BLaER1 treated with 17β-estradiol and CSF1 and Interleukin-3, amounts not matched to agents 10 nM and 100 nM (cell line): ENCODE results near the gene ATRIP.
"Not testable (repeated sequence)": the region's sequence is repeated elsewhere in the genome, so short reads cannot be mapped to it uniquely, and the experiment has no call there.

Experiments used
- H3K27ac ChIP-seq, 11 experiments: shearing (Covaris generic); formaldehyde crosslinking; 2 replicates each; pipeline ENCODE4 v1.8.1; 2022
- H3K27me3 ChIP-seq, 11 experiments: shearing (Covaris generic); formaldehyde crosslinking; 2 replicates each; pipeline ENCODE4 v1.8.1; 2022
- H3K36me3 ChIP-seq, 11 experiments: shearing (Covaris generic); formaldehyde crosslinking; 2 replicates each; pipeline ENCODE4 v1.8.1; 2022
- H3K4me1 ChIP-seq, 10 experiments: shearing (Covaris generic); formaldehyde crosslinking; 2 replicates each; pipeline ENCODE4 v1.8.1; 2022
- H3K4me2 ChIP-seq, 11 experiments: shearing (Covaris generic); formaldehyde crosslinking; 2 replicates each; pipeline ENCODE4 v1.8.1; 2022
- H3K4me3 ChIP-seq, 10 experiments: shearing (Covaris generic); formaldehyde crosslinking; 2 replicates each; pipeline ENCODE4 v1.8.1; 2022
- H3K9ac ChIP-seq, 11 experiments: shearing (Covaris generic); formaldehyde crosslinking; 2 replicates each; pipeline ENCODE4 v1.8.1; 2022
- H3K9me3 ChIP-seq, 11 experiments: shearing (Covaris generic); formaldehyde crosslinking; replicated peaks in 1 of 11; 2 replicates each; pipeline ENCODE4 v1.8.1; 2022
- H4K20me1 ChIP-seq, 11 experiments: shearing (Covaris generic); formaldehyde crosslinking; 2 replicates each; pipeline ENCODE4 v1.8.1; 2022
- Cebpa-rat ChIP-seq, 11 experiments: shearing (Covaris generic); IDR thresholded peaks; 2 replicates each; pipeline ENCODE4 v1.8.1; 2022

ATRIP gene

GRCh38 chr3:48472673-48472922, 26.1 kb downstream of the ATRIP start:
- H3K4me3 ChIP-seq: peak overlapping the region; percentile 60 to 75 (median 70)

GRCh38 chr3:48472923-48473616, 26.5 kb downstream of the ATRIP start:
- Histone ChIP-seq H3K9ac (peak overlapping the region; percentile 83 to 92 (median 87)), H3K4me2 (peak overlapping the region; percentile 91 to 100 (median 96)), H3K4me3 (peak overlapping the region; percentile 60 to 75 (median 70)), H3K9me3 (no peaks in the 10 kb centered on the region), H3K27me3 (no peaks in the 10 kb centered on the region), H3K4me1 (peaks cover 71 to 94% (median 85%) of the 10 kb centered on the region in 10 experiments), H3K36me3 (peaks cover 17 to 53% (median 26%) of the 10 kb centered on the region in 11 experiments), H3K27ac (peak overlapping the region; percentile 73 to 97 (median 91)), H4K20me1 (peaks cover 10 to 39% (median 25%) of the 10 kb centered on the region in 11 experiments; a peak in 19 of 22 replicates)
- no peak for TF ChIP-seq Cebpa-rat (IDR thresholded peaks at IDR 0.05)

More at GRCh38 chr3:48472673-48472922, 26.1 kb downstream of the ATRIP start:
- no peaks in the 10 kb centered on the region for H3K9me3 ChIP-seq
- H3K36me3 ChIP-seq: peaks cover 22 to 55% (median 31%) of the 10 kb centered on the region in 11 experiments
- peak overlapping the region; percentile 83 to 92 (median 87) for H3K9ac ChIP-seq
- TF ChIP-seq Cebpa-rat (IDR thresholded peaks at IDR 0.05): no peak
- peak overlapping the region; percentile 91 to 100 (median 96) for H3K4me2 ChIP-seq
- H3K27ac ChIP-seq: peak overlapping the region; percentile 73 to 97 (median 91)
- H3K27me3 ChIP-seq: no peaks in the 10 kb centered on the region
- H4K20me1 ChIP-seq: peaks cover 14 to 39% (median 30%) of the 10 kb centered on the region in 11 experiments; a peak in 19 of 22 replicates
- H3K4me1 ChIP-seq: peaks cover 71 to 94% (median 85%) of the 10 kb centered on the region in 10 experiments

- H3K4me1 ChIP-seq: peaks cover 71 to 94% (median 85%) of the 10 kb centered on the region in 10 experiments
- peaks cover 12 to 51% (median 21%) of the 10 kb centered on the region in 11 experiments for H3K36me3 ChIP-seq
- H3K4me2 ChIP-seq: peak overlapping the region; percentile 91 to 100 (median 96)
- H3K27me3 ChIP-seq: no peaks in the 10 kb centered on the region
- H4K20me1 ChIP-seq: peaks cover 5 to 34% (median 20%) of the 10 kb centered on the region in 11 experiments; a peak in 19 of 22 replicates
- H3K9ac ChIP-seq: peak overlapping the region in 10 of 11 experiments; percentile 83 to 92 (median 88); a peak in 15 of 22 replicates
- peak overlapping the region; percentile 73 to 97 (median 91); a peak in 21 of 22 replicates for H3K27ac ChIP-seq
- TF ChIP-seq Cebpa-rat (IDR thresholded peaks at IDR 0.05): no peak
- H3K9me3 ChIP-seq: no peaks in the 10 kb centered on the region
- H3K4me3 ChIP-seq: peak overlapping the region in 1 of 10 experiments; percentile 74; a peak in 1 of 20 replicates
Observed at GRCh38 chr3:48473617-48473952, 27.0 kb downstream of the ATRIP start.

- Histone ChIP-seq H3K9ac (peak overlapping the region in 1 of 11 experiments; percentile 87; a peak in 3 of 22 replicates), H3K4me1 (peaks cover 71 to 94% (median 85%) of the 10 kb centered on the region in 10 experiments), H3K4me2 (peak overlapping the region in 6 of 11 experiments; percentile 91 to 100 (median 96); a peak in 9 of 22 replicates), H4K20me1 (peaks cover 4 to 29% (median 15%) of the 10 kb centered on the region in 11 experiments; a peak in 15 of 22 replicates), H3K27ac (peak overlapping the region in 3 of 11 experiments; percentile 91 to 97 (median 92); a peak in 4 of 22 replicates), H3K36me3 (peaks cover 7 to 46% (median 17%) of the 10 kb centered on the region in 11 experiments)
- H3K4me3 ChIP-seq, H3K9me3 ChIP-seq, H3K27me3 ChIP-seq: not testable (repeated sequence)
Observed at GRCh38 chr3:48474031-48474430, 27.5 kb downstream of the ATRIP start.

- H3K36me3 ChIP-seq: peaks cover 2 to 40% (median 11%) of the 10 kb centered on the region in 11 experiments; a peak in 18 of 22 replicates
- no peak overlapping the region for H3K4me2 ChIP-seq
- H3K9me3 ChIP-seq: no peaks in the 10 kb centered on the region
- H3K27me3 ChIP-seq: no peaks in the 10 kb centered on the region
- no peak overlapping the region for H3K4me3 ChIP-seq
- no peak overlapping the region for H3K9ac ChIP-seq
- peaks cover 71 to 94% (median 85%) of the 10 kb centered on the region in 10 experiments for H3K4me1 ChIP-seq
- TF ChIP-seq Cebpa-rat (IDR thresholded peaks at IDR 0.05): no peak
- H3K27ac ChIP-seq: no peak overlapping the region
- peaks cover 2 to 23% (median 10%) of the 10 kb centered on the region in 11 experiments; a peak in 15 of 22 replicates for H4K20me1 ChIP-seq
Observed at GRCh38 chr3:48474619-48475018, 28.1 kb downstream of the ATRIP start.

- Histone ChIP-seq H3K27me3 (no peaks in the 10 kb centered on the region), H4K20me1 (peaks cover 0 to 18% (median 4%) of the 10 kb centered on the region in 11 experiments; a peak in 13 of 22 replicates), H3K36me3 (peaks cover 0 to 35% (median 5%) of the 10 kb centered on the region in 11 experiments; a peak in 12 of 22 replicates), H3K9ac (no peak overlapping the region), H3K4me2 (peak overlapping the region in 5 of 11 experiments; percentile 83 to 93 (median 87); a peak in 7 of 22 replicates), H3K4me1 (peaks cover 70 to 94% (median 85%) of the 10 kb centered on the region in 10 experiments), H3K9me3 (no peaks in the 10 kb centered on the region), H3K27ac (peak overlapping the region in 6 of 11 experiments; percentile 2 to 90 (median 29); a peak in 6 of 22 replicates), H3K4me3 (no peak overlapping the region)
- no peak for TF ChIP-seq Cebpa-rat (IDR thresholded peaks at IDR 0.05)
Observed at GRCh38 chr3:48475188-48475587, 28.7 kb downstream of the ATRIP start.

GRCh38 chr3:48476426-48477053, 30.0 kb downstream of the ATRIP start:
- Histone ChIP-seq H3K9ac (peak overlapping the region in 8 of 11 experiments; percentile 20 to 76 (median 74); a peak in 13 of 22 replicates), H3K9me3 (no peaks in the 10 kb centered on the region), H3K4me1 (peaks cover 66 to 91% (median 79%) of the 10 kb centered on the region in 10 experiments), H4K20me1 (peaks cover 0 to 12% (median 0%) of the 10 kb centered on the region in 11 experiments; a peak in 1 of 22 replicates), H3K27ac (peak overlapping the region in 8 of 11 experiments; percentile 45 to 90 (median 84); a peak in 15 of 22 replicates), H3K36me3 (peaks cover 0 to 26% (median 0%) of the 10 kb centered on the region in 11 experiments; a peak in 9 of 22 replicates), H3K4me3 (peak overlapping the region in 1 of 10 experiments; percentile 45; a peak in 1 of 20 replicates), H3K4me2 (peak overlapping the region; percentile 59 to 93 (median 87)), H3K27me3 (no peaks in the 10 kb centered on the region)
- no peak for TF ChIP-seq Cebpa-rat (IDR thresholded peaks at IDR 0.05)

- Histone ChIP-seq H3K27me3 (no peaks in the 10 kb centered on the region), H3K4me2 (peak overlapping the region; percentile 43 to 93 (median 87)), H3K36me3 (peaks cover 0 to 27% (median 0%) of the 10 kb centered on the region in 11 experiments; a peak in 9 of 22 replicates), H3K9ac (peak overlapping the region in 10 of 11 experiments; percentile 34 to 76 (median 72); a peak in 17 of 22 replicates), H3K9me3 (no peaks in the 10 kb centered on the region), H3K4me1 (peaks cover 58 to 82% (median 70%) of the 10 kb centered on the region in 10 experiments), H3K27ac (peak overlapping the region in 9 of 11 experiments; percentile 63 to 90 (median 84); a peak in 19 of 22 replicates), H4K20me1 (peaks cover 0 to 12% (median 0%) of the 10 kb centered on the region in 11 experiments; a peak in 1 of 22 replicates), H3K4me3 (peak overlapping the region in 3 of 10 experiments; percentile 7 to 10 (median 8); a peak in 4 of 20 replicates)
- TF ChIP-seq Cebpa-rat (IDR thresholded peaks at IDR 0.05): no peak
Observed at GRCh38 chr3:48477959-48478520, 31.5 kb downstream of the ATRIP start.
